Peyer's patch (tissue), 4 donors: ENCODE data around the gene SERGEF.

Experiments
- CTCF ChIP-seq, 6 experiments: fragments of 450-650 bp in 4 of 6; fragments of 200-600 bp in 2 of 6; sonication (generic) in 1 of 6; IDR thresholded peaks; one replicate each; pipeline ENCODE4 v1.5.1; 2017 to 2019; ENCODE audit warnings: antibody characterized with exemption in 6 of 6, mild to moderate bottlenecking in 3 of 6, moderate library complexity in 1 of 6
- POLR2A ChIP-seq, 2 donors: fragments of 450-650 bp; IDR thresholded peaks; one replicate each; pipeline ENCODE4 v1.5.1; 2017; ENCODE audit warnings: antibody characterized with exemption in 2 of 2, mild to moderate bottlenecking in 2 of 2, moderate library complexity in 2 of 2

DNA sequence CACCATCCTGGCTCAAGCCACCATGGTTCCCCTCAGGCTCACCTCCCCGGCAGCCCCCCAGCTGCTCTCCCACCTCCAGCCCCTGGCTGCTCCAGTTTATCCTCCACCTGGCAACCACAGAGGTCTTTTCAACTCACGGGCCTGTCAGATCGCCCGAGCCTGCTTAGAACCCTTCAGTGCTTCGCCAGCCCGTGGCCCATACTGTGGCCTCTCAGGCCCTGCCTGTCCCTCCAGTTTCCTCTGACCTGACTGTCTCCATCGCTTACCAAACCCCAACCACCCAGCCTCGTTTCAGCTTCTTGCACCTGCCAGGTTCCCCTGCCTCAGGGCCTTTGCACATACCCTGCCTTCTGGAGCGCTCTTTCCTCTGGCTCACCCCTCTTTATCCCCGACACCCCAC lies 271.4 kb downstream of the SERGEF start:
- TF ChIP-seq CTCF (IDR thresholded peaks at IDR 0.05) (no peak), POLR2A (IDR thresholded peaks at IDR 0.05) (no peak)
